ENCODE data around the gene ACRV1.

DNA sequence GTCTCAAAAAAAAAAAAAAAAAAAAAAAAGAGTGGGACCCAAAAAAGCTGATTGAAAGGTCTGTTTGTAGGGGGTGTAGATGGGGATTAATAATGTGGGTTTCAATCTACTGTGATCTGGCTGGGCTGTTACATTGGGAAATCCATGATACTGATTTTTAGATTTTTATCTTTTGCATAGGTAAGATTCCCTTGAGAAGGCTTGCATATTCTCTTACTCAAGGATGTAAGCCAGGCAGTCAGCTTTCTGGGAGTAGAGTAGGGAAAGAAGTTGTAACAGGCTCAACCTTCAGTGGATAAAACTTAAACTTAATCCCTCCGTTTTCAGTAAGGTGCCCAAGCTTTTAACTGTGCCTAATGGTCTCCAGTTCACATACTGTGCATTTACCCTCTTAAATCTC is 57.6 kb downstream of the ACRV1 start:
- TF ChIP-seq EP300 (IDR thresholded peaks at IDR 0.05; ENCODE audit: low read depth in 2 of 2, low read length in 2 of 2) (no peak), EP300 (CRISPR knock-in tag; IDR thresholded peaks at IDR 0.05; ENCODE audit: borderline replicate concordance) (no peak), CHD2 (IDR thresholded peaks at IDR 0.05; ENCODE audit: low read depth, low read length) (no peak), POLR2A (IDR thresholded peaks at IDR 0.05; ENCODE audit: insufficient read depth in 1 of 2, low read depth in 2 of 2, low read length in 2 of 2) (no peak), ETV5 (CRISPR knock-in tag; IDR thresholded peaks at IDR 0.05; ENCODE audit: borderline replicate concordance) (no peak), RFX5 (IDR thresholded peaks at IDR 0.05; ENCODE audit: low read depth, low read length) (no peak), CREB1 (IDR thresholded peaks at IDR 0.05) (no peak), CREB1 (CRISPR knock-in tag; IDR thresholded peaks at IDR 0.05) (no peak), NR2F2 (IDR thresholded peaks at IDR 0.05; ENCODE audit: borderline replicate concordance, low read depth) (no peak), MAFF (IDR thresholded peaks at IDR 0.05; ENCODE audit: low read depth, low read length) (no peak)
- TF ChIP-seq, protein P1, sequence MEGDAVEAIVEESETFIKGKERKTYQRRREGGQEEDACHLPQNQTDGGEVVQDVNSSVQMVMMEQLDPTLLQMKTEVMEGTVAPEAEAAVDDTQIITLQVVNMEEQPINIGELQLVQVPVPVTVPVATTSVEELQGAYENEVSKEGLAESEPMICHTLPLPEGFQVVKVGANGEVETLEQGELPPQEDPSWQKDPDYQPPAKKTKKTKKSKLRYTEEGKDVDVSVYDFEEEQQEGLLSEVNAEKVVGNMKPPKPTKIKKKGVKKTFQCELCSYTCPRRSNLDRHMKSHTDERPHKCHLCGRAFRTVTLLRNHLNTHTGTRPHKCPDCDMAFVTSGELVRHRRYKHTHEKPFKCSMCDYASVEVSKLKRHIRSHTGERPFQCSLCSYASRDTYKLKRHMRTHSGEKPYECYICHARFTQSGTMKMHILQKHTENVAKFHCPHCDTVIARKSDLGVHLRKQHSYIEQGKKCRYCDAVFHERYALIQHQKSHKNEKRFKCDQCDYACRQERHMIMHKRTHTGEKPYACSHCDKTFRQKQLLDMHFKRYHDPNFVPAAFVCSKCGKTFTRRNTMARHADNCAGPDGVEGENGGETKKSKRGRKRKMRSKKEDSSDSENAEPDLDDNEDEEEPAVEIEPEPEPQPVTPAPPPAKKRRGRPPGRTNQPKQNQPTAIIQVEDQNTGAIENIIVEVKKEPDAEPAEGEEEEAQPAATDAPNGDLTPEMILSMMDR (CRISPR knock-in tag; IDR thresholded peaks at IDR 0.05), result no peak
- TF ChIP-seq, protein P2, sequence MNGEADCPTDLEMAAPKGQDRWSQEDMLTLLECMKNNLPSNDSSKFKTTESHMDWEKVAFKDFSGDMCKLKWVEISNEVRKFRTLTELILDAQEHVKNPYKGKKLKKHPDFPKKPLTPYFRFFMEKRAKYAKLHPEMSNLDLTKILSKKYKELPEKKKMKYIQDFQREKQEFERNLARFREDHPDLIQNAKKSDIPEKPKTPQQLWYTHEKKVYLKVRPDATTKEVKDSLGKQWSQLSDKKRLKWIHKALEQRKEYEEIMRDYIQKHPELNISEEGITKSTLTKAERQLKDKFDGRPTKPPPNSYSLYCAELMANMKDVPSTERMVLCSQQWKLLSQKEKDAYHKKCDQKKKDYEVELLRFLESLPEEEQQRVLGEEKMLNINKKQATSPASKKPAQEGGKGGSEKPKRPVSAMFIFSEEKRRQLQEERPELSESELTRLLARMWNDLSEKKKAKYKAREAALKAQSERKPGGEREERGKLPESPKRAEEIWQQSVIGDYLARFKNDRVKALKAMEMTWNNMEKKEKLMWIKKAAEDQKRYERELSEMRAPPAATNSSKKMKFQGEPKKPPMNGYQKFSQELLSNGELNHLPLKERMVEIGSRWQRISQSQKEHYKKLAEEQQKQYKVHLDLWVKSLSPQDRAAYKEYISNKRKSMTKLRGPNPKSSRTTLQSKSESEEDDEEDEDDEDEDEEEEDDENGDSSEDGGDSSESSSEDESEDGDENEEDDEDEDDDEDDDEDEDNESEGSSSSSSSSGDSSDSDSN (CRISPR knock-in tag; IDR thresholded peaks at IDR 0.05), result no peak
- TF ChIP-seq, protein P3, sequence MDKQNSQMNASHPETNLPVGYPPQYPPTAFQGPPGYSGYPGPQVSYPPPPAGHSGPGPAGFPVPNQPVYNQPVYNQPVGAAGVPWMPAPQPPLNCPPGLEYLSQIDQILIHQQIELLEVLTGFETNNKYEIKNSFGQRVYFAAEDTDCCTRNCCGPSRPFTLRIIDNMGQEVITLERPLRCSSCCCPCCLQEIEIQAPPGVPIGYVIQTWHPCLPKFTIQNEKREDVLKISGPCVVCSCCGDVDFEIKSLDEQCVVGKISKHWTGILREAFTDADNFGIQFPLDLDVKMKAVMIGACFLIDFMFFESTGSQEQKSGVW (CRISPR knock-in tag; IDR thresholded peaks at IDR 0.05; ENCODE audit: borderline replicate concordance), result no peak
- TF ChIP-seq, protein P4, sequence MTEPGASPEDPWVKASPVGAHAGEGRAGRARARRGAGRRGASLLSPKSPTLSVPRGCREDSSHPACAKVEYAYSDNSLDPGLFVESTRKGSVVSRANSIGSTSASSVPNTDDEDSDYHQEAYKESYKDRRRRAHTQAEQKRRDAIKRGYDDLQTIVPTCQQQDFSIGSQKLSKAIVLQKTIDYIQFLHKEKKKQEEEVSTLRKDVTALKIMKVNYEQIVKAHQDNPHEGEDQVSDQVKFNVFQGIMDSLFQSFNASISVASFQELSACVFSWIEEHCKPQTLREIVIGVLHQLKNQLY (CRISPR knock-in tag; IDR thresholded peaks at IDR 0.05), result no peak
- TF ChIP-seq, protein P5, sequence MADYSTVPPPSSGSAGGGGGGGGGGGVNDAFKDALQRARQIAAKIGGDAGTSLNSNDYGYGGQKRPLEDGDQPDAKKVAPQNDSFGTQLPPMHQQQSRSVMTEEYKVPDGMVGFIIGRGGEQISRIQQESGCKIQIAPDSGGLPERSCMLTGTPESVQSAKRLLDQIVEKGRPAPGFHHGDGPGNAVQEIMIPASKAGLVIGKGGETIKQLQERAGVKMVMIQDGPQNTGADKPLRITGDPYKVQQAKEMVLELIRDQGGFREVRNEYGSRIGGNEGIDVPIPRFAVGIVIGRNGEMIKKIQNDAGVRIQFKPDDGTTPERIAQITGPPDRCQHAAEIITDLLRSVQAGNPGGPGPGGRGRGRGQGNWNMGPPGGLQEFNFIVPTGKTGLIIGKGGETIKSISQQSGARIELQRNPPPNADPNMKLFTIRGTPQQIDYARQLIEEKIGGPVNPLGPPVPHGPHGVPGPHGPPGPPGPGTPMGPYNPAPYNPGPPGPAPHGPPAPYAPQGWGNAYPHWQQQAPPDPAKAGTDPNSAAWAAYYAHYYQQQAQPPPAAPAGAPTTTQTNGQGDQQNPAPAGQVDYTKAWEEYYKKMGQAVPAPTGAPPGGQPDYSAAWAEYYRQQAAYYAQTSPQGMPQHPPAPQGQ (CRISPR knock-in tag; IDR thresholded peaks at IDR 0.05; ENCODE audit: borderline replicate concordance), result no peak

All from HepG2 (cell line).